IPS-NIHi7 (cell line): ENCODE results near the gene TMEM271.

Experiments
- DNase-seq: peaks from one replicate; pipeline ENCODE4 v3.0.0; 2012; ENCODE audit warnings: mixed read lengths; ENCODE audit errors: extremely low spot score

TMEM271 gene

DNA sequence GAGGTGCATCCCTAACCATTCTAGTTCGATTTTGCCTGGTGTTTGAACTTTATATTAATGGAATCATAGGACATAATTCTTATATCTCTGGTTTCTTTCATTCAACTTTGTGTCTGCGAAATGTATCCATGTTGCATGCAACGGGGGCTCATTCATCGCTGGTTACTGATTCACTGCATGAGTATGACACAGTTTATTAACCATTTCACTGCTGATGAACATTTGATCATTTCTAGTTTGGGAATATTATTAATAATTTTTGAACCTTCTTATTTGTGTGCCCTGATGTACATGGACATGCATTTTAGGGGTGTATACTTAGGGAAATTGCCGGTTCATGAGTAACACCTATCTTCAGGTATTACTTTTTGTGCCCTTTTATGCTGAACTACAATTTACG is 5.1 kb upstream of the TMEM271 start:
- DNase-seq = no peak

DNA sequence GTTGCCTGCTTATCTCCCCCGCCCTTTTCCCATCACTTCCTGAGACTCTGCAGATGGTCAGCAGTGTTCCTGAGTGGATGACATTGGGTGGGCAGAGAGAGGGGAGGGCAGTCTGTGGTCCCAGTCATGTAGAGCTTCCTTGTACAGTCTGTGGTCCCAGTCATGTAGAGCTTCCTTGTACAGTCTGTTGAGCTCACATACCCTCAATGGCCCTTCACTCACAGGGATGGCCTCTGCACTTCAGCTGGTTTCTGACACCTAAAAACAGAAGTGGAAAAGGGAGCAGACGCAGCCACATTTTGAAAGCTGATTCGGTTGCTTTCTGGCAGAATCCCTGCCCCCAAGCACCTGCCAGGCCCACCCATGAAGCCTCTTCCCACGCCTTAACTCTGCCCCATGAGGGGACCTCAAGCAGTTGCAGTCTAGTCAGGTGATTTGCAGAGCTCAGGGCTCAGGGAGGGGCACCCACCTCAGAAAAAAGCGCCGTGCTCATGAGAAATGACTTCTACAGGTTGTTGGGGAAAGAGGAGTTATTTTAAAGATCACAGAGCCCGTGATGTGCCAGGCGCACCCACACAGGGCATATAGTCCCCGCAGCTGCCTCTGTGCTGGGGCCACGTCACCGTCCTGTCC is 3.6 kb upstream of the TMEM271 start:
- DNase-seq = no peak

DNA sequence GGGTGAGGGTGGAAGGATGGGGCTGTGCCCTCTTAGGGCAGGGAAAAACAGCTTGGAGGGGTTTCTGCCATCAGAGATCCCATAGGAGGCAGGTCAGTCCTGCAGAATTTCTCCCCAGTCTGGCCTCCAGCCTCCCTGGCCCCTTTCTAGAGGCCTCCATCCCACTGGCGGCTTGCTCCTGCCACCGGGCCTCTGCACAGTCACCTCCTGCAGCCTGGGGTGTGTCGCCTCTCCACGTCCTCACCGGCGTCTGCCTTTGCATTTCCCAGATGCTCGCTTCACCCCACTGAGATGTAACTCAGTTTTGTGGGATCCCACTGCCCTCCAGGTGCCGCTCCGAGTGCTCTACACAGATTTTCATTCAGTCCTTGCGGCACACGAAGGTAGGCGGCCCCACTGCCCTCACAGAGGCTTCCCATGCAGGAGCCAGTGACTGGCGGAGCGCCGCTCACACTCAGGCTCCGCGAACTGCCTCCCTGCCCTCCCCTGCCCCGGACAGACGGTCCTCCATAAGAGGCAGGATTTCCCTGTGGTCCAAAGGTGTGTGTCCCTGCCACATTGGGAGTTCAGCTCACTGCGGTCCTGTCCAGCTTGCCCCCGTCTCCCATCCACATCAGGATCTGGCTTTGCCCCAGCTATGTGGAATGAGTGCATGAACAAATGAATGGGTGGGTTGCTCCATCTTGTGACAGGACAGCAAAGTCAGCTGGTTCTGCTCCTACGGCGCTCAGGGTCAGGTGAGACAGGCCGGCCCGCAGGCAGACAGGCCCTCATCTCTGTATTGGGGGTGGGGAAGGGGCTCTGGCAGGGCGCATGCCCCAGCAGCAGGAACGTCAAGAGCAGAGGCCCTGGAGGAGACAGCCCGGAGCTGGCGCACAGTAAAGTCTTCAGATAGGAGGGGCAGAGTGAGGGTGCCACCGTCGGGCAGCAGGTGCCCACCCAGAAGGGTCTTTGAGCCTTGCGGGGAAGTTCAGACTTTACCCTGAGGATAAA is 2.7 kb upstream of the TMEM271 start:
- DNase-seq = no peak

DNA sequence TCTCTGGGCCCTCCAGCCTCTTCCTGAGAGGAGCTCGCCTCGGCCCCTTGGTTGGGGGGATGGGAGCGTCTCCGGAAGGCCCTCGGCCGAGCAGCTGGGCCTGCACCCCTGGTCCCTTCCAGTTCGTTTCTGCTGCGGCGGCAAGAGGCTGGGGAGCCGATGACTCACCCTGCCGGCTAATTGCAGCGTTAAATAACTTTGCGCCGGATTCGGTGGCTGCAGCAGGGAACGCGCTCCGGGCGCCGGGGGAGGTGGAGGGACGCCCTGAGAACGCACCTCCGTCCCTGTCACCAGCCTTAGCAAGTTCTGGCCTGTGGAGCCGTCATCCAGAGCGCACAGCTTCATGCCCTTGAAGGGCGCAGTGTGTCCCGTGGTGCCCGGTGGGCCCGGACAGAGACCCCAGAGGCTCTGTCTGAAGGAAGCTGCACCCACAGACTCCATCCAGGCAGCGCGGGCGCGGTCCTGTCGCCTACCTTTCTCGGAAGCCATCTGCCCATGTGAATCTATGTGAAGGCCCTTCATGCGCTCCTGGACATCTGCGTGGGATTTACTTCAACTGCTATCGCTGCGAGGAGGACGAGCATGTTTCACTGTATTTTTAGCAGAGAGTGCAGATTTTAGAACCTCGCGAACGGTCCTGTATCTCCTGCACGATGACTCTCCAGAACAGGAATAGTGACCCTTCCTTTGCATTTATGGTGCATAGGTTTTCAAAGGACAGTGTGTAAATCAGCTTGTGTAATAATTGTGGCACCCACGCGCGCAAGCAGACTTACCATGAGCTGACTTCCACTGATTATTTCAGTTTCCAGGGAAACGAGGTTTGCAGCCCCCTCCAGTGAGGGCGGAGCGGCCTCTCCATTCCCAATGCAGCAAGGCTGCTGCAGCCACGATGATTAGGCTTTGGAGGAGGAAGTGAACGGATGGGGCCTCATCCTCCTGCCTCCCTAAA is 1.7 kb upstream of the TMEM271 start:
- peak; percentile 75 for DNase-seq

DNA sequence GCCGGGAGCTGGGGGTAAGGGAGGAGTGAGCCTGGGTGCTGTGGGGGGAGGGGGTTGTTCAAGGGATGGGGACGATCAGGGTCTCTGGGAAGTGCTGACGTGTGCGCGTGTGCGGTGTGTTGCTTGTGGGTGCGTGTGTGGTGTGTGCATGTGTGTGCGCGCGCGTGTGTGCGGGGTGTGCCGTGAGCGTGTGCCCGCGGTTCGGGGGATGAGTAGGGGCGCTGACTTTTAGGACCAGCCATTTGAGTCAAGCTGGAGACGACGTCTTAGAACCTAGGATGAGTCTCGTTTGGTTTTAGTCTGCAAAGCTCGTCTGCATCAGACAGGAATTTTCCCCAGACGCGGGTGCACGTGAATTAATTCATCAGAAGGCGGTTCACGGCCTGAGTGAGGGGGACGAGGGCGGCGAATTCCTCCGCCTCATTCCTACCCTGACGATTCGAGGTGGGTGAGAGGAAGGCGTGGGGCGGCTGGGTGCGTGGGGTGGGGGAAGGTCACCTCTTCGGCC is 950 bp upstream of the TMEM271 start:
- peak; percentile 45 for DNase-seq

DNA sequence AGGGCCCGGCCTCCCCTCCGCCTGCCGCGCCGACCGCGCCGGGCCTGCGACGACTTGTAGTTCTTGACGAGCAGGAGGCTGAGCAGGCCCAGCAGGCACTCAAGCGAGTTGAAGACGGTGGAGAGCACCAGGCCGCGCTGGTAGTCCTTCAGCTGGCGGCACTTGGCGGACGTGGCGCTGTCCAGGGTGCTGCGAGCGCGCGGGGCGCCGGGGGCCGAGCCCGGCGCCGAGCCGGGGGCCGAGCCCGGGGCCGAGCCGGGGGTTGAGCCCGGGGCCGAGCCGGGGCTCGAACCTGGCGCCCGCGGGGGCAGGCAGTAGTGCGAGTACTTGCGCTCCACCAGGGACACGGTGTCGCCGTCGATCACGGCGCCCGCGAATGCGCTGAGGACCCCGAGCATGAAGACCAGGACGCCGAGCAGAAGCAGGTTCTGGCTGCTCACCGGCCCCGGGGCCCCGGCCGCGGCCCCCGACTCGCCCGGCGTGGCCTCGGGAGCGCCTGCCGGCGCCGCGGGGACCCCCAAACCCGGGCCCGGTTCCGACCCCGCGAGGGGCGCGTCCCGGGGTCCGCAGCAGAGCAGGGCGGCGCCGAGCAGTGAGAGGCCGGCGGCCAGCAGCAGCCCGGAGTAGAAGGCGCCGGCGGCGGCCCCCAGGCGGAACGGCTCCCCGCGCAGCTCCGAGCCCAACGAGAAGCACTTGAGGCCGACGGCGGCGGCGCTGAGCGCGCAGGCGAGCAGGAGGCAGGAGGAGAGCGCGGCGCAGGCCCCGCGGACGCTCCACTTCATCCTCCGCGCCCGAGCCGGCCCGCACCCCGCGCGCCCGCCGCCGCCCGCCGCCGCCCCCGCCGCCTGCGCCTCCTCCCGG is 584 bp downstream of the TMEM271 start:
- DNase-seq = peak; percentile 94

DNA sequence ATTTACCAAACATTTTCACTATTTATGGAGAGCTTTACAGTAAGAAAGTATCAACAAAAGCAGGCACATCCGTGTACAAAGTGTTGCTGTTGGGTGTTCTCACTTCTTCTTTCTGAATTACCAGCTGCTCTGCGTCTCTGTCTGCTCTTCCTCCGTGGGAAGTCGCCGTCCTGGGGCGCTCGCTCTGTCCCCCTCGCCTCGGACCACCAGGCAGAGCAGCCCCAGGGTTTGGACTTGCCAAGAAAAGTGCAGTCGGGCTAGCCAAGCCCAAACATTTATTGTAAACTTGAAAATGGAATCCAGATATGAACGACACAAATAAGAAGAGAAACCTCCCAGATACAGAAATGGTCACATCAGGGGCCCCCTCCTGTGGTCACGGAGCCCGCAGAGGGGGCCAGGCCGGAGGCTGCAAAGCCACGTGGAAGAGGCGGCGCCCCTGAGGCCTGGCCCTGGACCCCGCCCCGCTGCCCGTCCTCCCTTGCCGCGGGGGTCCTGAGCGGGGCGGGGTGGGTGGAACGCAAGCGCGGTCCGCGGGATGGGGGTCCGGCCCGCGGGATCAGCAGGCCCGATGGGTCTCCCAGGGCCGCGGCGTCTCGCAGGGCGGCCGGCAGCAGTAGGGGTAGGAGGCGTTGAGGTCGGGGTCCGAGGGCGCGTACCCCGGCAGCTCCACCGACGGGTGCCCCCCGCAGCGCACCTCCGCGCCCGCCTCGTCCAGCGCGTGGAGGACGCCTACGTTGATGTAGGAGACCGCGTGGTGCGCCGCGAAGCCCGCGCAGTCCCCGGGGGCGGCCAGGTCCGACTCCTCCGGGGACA is 1.5 kb downstream of the TMEM271 start:
- no peak for DNase-seq

DNA sequence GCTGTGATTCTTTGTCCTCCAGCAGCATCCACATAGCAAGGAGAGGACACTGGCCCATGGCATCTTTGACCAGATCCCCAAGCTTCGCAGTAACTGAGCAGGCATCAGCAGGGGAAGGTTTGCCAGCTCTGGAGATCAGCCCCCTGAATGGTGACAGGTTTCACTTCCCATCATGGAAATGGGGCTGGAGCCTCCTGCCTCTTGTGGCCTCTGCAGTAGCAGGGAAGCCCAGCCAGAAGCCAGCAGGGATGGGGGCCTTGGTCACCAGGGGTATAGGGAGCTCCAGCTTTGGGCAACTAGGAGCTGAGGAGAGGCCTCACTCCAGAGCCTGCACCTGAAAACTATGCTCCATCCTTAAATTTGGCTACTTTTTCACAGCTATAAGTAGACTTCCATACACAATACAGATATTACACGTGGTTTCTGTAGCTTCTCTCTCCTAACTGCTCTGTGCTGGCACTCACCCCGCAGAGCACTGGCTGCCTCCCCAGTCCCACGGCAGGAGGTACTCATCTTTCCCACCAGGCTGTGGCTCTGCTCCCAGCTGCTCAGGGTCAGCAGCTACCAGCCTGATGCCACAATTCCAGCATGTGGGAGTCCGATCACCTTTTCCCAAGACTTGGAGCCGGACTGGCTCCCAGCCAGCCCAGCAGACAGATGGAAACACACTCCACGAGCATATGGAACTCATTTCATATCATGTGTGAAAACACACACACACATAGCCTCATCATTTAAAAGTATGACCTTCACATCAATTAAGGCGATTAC is 2.8 kb downstream of the TMEM271 start:
- no peak for DNase-seq

DNA sequence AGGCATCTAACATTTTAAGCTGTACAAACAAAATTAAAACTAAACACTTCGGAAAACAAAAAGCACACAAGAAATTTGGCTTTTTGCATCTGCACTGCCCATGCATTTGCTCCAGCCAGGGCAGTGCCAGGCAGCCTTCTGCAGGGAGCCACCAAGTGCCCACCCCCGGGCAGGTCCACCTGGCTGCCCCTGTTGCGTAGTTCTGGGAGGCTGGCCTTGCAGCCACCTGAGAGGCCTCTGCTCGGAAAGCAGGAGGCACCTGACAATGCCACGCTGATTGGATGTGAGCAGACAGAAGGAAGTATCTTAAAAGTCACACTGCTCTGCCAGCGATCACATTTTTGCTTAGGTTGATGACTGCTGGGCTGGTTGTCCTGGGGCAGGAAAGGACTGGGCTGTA is 3.5 kb downstream of the TMEM271 start:
- no peak for DNase-seq

DNA sequence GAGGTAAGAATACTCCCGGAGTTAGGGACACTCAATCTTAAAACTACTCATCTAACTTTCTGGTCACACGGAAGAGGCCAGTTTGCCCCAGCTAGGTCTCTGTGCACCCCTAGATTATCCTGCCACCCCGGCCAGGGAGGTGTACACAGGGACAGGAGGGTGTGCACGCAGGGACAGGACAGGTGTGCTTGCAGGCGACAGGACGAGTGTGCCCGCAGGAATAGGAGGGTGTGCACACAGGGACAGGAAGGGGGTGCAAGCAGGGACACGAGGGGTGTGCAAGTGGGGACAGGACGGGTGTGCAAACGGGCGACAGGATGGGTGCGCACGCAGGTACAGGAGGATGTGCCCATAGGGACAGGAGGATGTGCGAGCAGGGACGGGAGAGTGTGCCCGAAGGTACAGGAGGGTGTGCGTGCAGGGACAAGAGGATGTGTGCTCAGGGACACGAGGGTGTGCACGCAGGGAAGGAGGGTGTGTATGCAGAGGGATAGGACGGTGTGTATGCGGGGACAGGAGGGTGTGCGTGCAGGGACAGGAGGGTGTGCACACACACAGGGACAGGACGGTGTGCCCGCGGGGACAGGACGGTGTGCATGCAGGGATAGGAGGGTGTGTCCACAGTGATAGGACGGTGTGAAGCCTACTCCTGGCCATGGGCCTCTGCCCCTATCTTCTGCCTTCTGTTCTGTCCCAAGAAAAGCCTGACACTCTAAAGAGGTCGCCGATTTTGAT is 4.1 kb downstream of the TMEM271 start:
- DNase-seq = no peak

DNA sequence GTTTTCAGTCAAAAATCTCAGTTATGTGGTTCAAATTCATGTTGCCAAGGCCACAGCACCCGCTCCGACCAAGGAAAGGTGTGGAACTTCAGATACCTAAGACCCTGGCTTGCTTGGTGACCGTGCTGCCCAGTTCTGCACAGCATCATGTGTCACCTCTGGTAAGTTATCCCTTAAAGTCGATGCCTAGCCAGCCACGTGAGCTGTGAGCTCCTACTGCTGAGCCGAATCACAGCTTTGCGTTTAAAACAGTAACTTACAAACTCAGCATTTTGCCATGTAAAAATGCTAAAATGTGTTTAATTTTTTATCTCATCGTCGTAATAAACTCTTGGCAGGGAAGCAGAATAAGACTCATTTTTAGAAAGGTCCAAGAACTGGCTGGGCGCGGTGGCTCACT is 5.3 kb downstream of the TMEM271 start:
- no peak for DNase-seq

DNA sequence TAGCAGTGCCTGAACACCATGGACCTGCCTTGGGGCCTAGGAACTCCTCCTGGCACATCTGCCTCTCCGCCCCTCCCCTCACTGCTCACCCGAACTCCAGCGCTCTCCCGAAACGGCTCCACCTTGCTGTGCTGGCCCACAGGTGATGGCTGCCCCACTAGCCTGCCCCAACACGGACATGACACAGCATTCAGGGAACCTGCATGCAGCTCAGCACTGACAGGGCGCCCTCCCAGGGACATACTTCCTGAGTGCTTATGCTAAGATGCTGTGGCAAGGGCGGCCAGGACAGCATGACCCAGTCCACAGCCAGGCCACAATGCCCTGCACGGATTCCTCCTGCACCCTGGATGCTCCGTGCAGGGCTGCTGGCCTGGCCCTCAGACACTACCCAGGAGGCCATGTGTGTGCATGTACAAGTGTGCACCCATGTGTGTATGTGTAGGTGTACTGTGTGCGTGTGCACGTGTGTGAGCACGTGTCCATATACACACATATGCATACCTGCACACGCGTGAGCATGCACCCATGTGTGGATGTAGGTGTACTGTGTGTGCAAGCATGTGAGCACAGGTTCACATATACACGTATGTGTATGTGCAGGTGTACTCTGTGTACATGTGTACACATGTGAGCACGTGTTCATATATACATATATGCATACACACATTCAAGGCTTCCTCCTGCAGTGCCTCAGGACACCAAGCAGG is 6.0 kb downstream of the TMEM271 start:
- DNase-seq = no peak

DNA sequence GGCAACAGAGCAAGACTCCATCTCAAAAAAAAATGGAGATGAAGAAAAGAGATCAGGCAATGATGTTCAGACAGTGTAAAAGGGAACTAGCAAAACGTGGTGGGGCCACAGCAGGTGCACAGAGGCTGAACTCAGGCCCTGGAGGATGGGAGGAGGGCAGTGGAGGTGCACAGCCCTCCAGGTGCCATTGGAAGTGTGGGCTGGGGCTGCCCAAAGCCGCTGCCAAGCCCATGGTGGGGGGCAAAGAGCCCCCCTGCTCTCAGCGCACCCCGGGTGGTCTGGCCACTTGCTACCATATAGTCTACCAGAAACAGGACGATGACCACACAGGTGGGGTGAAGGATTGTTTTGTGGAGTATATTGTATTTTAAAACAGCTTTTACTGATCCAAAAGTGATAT is 7.1 kb downstream of the TMEM271 start:
- DNase-seq = no peak

DNA sequence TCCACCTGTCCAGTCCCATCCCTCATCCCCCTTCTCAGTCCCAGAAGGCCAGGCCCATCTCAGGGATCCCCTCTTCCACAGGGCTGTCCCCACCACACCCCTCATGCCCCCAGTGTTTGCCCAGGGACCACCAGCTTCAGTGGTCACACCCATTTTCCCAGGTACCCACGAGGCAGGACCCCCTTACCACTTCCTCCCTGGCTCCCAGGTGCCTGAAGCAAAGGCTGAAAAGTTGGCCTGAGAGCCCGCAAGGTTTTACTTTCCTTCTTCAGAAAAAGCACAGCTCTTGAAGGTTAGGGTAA is 7.8 kb downstream of the TMEM271 start:
- no peak for DNase-seq

DNA sequence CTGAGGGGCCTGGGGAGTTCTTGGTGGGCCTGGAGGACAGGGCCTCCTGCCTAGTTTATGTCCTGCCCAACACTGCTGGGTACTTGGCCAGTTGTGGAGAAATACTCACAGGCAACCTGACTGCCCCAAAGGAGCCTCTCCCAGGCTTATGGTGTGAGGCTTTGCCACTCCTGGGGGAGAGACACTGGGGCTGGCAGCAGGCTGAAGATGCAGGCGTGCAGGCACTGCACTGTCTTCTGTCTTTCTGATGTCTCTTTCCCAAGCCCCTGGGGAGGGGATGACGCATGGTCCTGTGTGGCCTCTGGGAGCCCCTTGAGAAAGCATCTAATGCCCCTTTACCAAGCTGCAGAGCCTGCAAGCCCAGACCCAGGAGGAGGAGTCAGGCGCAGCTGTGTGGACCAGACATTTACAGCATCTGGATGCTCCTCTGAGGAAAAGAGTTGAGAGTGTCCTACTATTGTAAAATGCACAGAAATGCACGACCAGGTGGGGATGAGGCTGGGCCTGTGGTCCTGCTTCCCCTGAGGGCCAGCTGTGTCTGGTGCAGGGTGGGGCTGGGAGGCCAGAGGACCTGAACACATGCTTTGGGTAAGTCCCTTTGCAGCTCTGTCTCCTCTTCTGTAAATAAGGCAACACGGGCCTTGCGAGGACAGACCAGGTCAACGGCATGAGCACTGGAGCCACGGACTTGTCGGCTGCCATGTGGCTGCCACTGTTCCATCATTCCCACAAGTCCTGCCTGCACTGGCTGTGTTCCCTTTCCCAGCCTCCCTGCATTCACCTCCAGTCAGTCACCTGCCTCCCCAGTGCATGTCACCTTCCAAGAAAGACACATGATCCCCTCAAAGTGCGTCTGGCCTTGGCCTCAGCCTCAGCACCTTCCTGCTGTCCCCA is 8.4 kb downstream of the TMEM271 start:
- no peak for DNase-seq

DNA sequence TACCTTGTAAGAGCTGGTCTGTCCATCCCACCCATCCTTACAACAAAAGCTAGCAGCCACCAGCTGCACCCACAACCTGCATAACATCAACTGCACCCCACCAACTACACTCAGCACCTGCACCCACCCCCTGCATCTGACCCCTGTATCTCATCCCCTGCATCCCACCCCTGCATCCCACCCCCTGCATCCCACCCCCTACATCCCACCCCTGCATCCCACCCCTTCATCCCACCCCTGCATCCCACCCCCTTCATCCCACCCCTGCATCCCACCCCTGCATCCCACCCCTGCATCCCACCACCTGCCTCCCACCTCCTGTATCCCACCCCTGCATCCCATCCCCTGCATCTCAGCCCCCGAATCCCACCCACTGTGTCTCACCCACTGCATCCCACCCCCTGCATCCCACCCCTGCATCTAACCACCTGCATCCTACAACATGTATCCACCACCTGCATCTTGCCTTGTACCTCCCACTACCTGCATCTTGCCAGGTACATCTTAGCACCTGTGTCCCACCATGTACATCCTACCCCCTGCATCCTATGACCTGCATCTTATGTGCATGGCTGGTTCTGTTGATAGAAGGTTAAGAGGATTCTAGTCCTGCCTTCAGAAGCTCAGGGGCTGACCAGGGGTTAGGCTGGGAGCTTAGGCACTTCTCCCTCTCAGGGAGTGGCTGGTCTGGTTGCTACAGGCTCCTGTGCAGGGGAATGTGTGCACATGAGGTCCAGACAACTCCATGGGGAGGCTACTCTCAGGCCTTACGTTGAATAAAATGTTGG is 9.4 kb downstream of the TMEM271 start:
- no peak for DNase-seq
